HepG2 (cell line): ENCODE data around the gene OR2V2. TPM values are rescaled to one million over a fixed set of nuclear protein-coding genes. Genes with fewer than 3 reads are reported as not detected.

Experiments
- ARNT2 ChIP-seq: sonication (generic); formaldehyde crosslinking; IDR thresholded peaks from 2 replicates; pipeline ENCODE4 v1.8.0; 2022; ENCODE audit warnings: mild to moderate bottlenecking, low read depth, missing genetic modification reagents, moderate library complexity
- GABPA ChIP-seq, 2 experiments: IDR thresholded peaks; 2 replicates each; pipeline ENCODE4 v1.6.1; 2011 to 2016; ENCODE audit warnings: low read depth in 2 of 2, low read length in 1 of 2, missing biosample characterization in 1 of 2, missing genetic modification characterization in 1 of 2
- IRF2 ChIP-seq: IDR thresholded peaks from 2 replicates; pipeline ENCODE4 v1.6.1; 2018; ENCODE audit warnings: missing genetic modification reagents, missing compliant biosample characterization
- MAFF ChIP-seq: IDR thresholded peaks from 2 replicates; pipeline ENCODE4 v1.6.1; 2011; ENCODE audit warnings: low read depth, low read length, improper control_type of control experiment
- SAFB2 ChIP-seq: sonication (generic); formaldehyde crosslinking; IDR thresholded peaks from 2 replicates; pipeline ENCODE4 v1.5.1; 2020; ENCODE audit warnings: missing genetic modification reagents, low read depth, mild to moderate bottlenecking, borderline replicate concordance
- SOX5 ChIP-seq: IDR thresholded peaks from 2 replicates; pipeline ENCODE4 v1.6.1; 2016; ENCODE audit warnings: borderline replicate concordance
- TSC22D2 ChIP-seq: sonication (generic); formaldehyde crosslinking; IDR thresholded peaks from 2 replicates; pipeline ENCODE4 v1.5.1; 2020; ENCODE audit warnings: missing genetic modification reagents, mild to moderate bottlenecking, borderline replicate concordance
- ZNF430 ChIP-seq: sonication (generic); formaldehyde crosslinking; IDR thresholded peaks from 2 replicates; pipeline ENCODE4 v1.9.0; 2021; ENCODE audit warnings: mild to moderate bottlenecking, missing genetic modification reagents
- polyA plus RNA-seq, 8 experiments: library from polyadenylated mRNA; depleted of rRNA in 3 of 8; stranded (reverse) in 7 of 8; unstranded in 1 of 8; fragments of >200 nt; fragmentation: Illumina TruSeq in 4 of 8; extraction: Trizol in 4 of 8; gene quantifications; 2 replicates each; pipeline versions ENCODE4 v1.2.1 to v1.2.3, GENCODE V29; 2011 to 2016; ENCODE audit warnings: low read depth in 4 of 8, missing spikeins in 1 of 8, mixed read lengths in 1 of 8; ENCODE audit not compliant: insufficient read depth in 1 of 8
- total RNA-seq, 5 experiments: library from RNA; depleted of rRNA; stranded (reverse); fragments of >200 nt; fragmentation: Illumina TruSeq; extraction: Trizol; gene quantifications; 2 replicates each; pipeline ENCODE4 v1.2.3, GENCODE V29; 2016; ENCODE audit warnings: low read depth in 1 of 5
- TF ChIP-seq, protein P1 (sequence below): sonication (generic); formaldehyde crosslinking; IDR thresholded peaks from 2 replicates; pipeline ENCODE4 v1.4.0; 2020; ENCODE audit warnings: low read depth, mild to moderate bottlenecking, missing genetic modification reagents
- TF ChIP-seq, protein P2 (sequence below): sonication (generic); formaldehyde crosslinking; IDR thresholded peaks from 2 replicates; pipeline ENCODE4 v1.4.0; 2020; ENCODE audit warnings: missing genetic modification reagents
- TF ChIP-seq, protein P3 (sequence below): sonication (generic); formaldehyde crosslinking; IDR thresholded peaks from 2 replicates; pipeline ENCODE4 v1.5.0; 2020; ENCODE audit warnings: missing genetic modification reagents
- TF ChIP-seq, protein P4 (sequence below): sonication (generic); formaldehyde crosslinking; IDR thresholded peaks from 2 replicates; pipeline ENCODE4 v1.5.1; 2020; ENCODE audit warnings: mild to moderate bottlenecking, missing genetic modification reagents
- TF ChIP-seq, protein P5 (sequence below): sonication (generic); formaldehyde crosslinking; IDR thresholded peaks from 2 replicates; pipeline ENCODE4 v1.4.0; 2020; ENCODE audit warnings: missing genetic modification reagents, borderline replicate concordance

The OR2V2 gene
- total and polyA plus RNA-seq, 2 of the 13 experiments (the other 11 are each of a cell fraction or from before 2014, with no cell fraction given) = not detected

DNA sequence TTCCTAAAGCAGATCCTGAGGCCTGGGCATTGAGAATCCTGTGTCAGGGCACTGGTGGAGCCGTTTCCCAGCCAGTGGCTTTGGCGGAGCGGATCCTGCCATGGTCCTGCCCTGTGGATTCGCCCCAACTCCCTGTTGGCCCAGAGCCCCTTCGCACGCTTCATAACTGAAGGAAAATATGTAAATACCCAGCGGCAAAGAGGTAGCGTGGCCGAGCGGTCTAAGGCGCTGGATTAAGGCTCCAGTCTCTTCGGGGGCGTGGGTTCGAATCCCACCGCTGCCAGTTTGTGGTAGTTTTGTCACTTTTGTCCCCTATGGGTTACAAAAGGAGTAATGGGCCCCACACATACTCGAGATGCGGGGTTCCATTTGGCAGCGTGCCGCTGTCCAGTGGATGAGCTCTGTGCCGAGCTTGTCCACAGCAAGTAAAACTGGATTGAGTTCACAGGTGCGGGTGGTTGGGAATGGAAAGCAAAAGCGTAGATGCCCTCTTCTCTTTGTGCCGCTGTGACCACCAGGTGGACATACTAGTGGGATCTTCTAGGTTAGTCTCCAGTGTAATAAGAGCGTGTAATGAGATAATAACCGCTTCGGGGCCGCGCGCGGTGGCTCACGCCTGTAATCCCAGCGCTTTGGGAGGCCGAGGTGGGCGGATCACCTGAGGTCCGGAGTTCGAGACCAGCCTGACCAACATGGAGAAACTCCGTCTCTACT is 40.3 kb downstream of the OR2V2 start (continued):
- peak; percentile 73; the same call in 1 of the 2 replicates for TF ChIP-seq TSC22D2 (CRISPR knock-in tag)
- TF ChIP-seq, protein P1, sequence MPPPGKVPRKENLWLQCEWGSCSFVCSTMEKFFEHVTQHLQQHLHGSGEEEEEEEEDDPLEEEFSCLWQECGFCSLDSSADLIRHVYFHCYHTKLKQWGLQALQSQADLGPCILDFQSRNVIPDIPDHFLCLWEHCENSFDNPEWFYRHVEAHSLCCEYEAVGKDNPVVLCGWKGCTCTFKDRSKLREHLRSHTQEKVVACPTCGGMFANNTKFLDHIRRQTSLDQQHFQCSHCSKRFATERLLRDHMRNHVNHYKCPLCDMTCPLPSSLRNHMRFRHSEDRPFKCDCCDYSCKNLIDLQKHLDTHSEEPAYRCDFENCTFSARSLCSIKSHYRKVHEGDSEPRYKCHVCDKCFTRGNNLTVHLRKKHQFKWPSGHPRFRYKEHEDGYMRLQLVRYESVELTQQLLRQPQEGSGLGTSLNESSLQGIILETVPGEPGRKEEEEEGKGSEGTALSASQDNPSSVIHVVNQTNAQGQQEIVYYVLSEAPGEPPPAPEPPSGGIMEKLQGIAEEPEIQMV (CRISPR knock-in tag) = no peak
- TF ChIP-seq, protein P2, sequence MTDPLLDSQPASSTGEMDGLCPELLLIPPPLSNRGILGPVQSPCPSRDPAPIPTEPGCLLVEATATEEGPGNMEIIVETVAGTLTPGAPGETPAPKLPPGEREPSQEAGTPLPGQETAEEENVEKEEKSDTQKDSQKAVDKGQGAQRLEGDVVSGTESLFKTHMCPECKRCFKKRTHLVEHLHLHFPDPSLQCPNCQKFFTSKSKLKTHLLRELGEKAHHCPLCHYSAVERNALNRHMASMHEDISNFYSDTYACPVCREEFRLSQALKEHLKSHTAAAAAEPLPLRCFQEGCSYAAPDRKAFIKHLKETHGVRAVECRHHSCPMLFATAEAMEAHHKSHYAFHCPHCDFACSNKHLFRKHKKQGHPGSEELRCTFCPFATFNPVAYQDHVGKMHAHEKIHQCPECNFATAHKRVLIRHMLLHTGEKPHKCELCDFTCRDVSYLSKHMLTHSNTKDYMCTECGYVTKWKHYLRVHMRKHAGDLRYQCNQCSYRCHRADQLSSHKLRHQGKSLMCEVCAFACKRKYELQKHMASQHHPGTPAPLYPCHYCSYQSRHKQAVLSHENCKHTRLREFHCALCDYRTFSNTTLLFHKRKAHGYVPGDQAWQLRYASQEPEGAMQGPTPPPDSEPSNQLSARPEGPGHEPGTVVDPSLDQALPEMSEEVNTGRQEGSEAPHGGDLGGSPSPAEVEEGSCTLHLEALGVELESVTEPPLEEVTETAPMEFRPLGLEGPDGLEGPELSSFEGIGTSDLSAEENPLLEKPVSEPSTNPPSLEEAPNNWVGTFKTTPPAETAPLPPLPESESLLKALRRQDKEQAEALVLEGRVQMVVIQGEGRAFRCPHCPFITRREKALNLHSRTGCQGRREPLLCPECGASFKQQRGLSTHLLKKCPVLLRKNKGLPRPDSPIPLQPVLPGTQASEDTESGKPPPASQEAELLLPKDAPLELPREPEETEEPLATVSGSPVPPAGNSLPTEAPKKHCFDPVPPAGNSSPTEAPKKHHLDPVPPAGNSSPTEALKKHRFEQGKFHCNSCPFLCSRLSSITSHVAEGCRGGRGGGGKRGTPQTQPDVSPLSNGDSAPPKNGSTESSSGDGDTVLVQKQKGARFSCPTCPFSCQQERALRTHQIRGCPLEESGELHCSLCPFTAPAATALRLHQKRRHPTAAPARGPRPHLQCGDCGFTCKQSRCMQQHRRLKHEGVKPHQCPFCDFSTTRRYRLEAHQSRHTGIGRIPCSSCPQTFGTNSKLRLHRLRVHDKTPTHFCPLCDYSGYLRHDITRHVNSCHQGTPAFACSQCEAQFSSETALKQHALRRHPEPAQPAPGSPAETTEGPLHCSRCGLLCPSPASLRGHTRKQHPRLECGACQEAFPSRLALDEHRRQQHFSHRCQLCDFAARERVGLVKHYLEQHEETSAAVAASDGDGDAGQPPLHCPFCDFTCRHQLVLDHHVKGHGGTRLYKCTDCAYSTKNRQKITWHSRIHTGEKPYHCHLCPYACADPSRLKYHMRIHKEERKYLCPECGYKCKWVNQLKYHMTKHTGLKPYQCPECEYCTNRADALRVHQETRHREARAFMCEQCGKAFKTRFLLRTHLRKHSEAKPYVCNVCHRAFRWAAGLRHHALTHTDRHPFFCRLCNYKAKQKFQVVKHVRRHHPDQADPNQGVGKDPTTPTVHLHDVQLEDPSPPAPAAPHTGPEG = peak; percentile 47
- peak; percentile 71; the same call in 1 of the 2 replicates for TF ChIP-seq ARNT2 (CRISPR knock-in tag)
- TF ChIP-seq, protein P3, sequence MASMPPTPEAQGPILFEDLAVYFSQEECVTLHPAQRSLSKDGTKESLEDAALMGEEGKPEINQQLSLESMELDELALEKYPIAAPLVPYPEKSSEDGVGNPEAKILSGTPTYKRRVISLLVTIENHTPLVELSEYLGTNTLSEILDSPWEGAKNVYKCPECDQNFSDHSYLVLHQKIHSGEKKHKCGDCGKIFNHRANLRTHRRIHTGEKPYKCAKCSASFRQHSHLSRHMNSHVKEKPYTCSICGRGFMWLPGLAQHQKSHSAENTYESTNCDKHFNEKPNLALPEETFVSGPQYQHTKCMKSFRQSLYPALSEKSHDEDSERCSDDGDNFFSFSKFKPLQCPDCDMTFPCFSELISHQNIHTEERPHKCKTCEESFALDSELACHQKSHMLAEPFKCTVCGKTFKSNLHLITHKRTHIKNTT (CRISPR knock-in tag) = 0 out of 2 replicates have a peak, but pooled peaks have one; percentile 82
- TF ChIP-seq, protein P4, sequence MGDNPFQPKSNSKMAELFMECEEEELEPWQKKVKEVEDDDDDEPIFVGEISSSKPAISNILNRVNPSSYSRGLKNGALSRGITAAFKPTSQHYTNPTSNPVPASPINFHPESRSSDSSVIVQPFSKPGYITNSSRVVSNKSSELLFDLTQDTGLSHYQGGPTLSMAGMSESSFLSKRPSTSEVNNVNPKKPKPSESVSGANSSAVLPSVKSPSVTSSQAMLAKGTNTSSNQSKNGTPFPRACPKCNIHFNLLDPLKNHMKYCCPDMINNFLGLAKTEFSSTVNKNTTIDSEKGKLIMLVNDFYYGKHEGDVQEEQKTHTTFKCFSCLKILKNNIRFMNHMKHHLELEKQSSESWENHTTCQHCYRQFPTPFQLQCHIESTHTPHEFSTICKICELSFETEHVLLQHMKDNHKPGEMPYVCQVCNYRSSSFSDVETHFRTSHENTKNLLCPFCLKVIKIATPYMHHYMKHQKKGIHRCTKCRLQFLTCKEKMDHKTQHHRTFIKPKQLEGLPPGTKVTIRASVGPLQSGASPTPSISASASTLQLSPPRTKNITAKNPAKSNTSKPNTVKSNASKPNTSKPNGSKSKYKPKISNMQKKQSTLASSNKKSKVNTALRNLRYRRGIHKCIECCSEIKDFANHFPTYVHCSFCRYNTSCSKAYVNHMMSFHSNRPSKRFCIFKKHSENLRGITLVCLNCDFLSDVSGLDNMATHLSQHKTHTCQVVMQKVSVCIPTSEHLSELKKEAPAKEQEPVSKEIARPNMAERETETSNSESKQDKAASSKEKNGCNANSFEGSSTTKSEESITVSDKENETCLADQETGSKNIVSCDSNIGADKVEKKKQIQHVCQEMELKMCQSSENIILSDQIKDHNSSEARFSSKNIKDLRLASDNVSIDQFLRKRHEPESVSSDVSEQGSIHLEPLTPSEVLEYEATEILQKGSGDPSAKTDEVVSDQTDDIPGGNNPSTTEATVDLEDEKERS (CRISPR knock-in tag) = 0 out of 2 replicates have a peak, but pooled peaks have one; percentile 47
- no peak for TF ChIP-seq SAFB2 (CRISPR knock-in tag)
- no peak for TF ChIP-seq GABPA (IDR thresholded peaks at IDR 0.05; ENCODE audit: low read depth, low read length)
- peak; percentile 54; the same call in 1 of the 2 replicates for TF ChIP-seq GABPA (CRISPR knock-in tag; IDR thresholded peaks at IDR 0.05; ENCODE audit: low read depth)
- no peak for TF ChIP-seq MAFF
- no peak; the same call in 1 of the 2 replicates for TF ChIP-seq SOX5 (CRISPR knock-in tag)
- TF ChIP-seq ZNF430 (CRISPR knock-in tag) = peak; percentile 76; the same call in 1 of the 2 replicates
- peak; percentile 64; the same call in 1 of the 2 replicates for TF ChIP-seq IRF2 (CRISPR knock-in tag)
- TF ChIP-seq, protein P5, sequence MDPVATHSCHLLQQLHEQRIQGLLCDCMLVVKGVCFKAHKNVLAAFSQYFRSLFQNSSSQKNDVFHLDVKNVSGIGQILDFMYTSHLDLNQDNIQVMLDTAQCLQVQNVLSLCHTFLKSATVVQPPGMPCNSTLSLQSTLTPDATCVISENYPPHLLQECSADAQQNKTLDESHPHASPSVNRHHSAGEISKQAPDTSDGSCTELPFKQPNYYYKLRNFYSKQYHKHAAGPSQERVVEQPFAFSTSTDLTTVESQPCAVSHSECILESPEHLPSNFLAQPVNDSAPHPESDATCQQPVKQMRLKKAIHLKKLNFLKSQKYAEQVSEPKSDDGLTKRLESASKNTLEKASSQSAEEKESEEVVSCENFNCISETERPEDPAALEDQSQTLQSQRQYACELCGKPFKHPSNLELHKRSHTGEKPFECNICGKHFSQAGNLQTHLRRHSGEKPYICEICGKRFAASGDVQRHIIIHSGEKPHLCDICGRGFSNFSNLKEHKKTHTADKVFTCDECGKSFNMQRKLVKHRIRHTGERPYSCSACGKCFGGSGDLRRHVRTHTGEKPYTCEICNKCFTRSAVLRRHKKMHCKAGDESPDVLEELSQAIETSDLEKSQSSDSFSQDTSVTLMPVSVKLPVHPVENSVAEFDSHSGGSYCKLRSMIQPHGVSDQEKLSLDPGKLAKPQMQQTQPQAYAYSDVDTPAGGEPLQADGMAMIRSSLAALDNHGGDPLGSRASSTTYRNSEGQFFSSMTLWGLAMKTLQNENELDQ (CRISPR knock-in tag) = no peak; the same call in 1 of the 2 replicates
